GM18858 (cell line): Measurements from ENCODE around the gene P2RX6.

Experiments
- ATAC-seq: cut with Tn5 transposase; IDR thresholded peaks from one replicate; pipeline ENCODE4 v1.9.1; 2021; ENCODE audit not compliant: unreplicated experiment

Gene P2RX6

DNA sequence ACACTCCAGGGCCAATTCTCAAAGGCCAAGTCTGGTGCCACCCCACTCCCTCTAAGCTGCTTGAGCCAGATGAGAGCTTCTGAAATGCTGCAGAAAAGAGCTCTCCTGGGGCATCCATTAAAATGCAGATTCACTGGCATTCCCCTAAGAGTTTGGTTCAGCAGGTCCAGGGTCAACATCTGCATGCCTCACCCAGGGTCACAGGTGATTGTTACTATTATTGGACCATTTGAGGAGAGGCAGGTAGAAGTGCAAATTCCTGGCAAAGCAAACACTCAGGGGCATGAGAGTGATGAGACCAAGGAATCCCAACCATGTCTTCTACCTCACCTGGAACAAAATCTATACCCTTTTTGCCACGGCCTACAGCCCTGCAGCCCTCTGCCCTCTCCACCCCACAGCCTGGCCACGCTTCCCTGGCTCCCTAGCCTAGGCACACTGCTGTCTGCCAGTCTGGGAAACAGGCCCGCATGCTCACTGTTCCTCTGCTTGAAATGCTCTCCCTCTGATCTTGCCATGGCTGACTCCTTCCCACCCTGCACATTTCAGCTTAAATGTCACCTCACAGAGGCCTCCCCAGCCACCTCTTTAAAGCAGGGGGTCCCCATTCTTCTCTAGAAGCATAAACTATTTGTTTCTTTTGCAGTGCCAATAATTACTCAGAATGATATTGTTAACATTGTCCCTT is 4.4 kb upstream of the P2RX6 start:
- no peak for ATAC-seq

DNA sequence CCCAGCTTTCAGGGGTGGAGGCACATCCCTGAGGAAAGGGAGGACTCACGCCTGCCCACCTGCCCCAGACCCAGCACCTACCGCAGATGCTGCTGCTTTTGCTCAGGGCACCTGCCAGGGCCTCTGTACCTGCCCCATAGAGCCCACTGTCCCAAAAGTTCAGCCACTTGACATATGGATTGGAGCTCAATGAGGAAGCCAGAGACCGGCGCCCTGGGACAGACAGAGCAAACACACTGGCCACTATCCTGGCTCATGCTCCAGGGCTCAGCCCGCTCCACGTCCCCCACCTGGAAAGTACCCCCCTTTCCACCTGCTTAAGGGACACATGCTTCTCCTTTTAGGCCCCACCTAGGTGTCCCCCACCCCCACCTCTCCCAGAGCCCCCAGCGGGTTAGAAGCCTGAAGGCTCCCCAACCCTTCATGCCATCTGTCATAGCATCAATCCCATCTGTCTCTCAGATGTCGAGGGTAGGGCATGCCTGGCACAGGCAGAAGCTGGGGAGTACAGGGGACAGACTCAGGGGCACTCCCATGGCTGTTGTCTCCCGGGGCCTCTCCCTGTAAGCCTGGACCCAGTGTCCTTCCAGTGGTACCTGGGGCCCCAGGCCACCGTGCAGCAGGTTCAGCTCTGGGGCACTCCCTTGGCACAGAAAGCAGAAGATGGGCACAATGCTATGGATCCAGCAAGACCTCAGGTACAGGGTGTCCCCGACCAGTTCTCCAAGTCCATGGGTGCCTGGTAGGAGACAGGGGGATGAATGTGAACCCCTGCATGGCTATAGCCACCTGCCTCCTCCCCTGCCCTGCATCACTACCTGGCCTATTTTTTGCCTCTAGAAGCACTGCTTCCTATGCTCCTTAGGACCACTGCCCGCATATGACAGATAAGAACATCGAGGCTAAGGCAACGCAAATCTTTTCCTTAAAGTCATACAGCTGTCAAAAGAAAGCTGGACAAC is 2.2 kb upstream of the P2RX6 start:
- no peak for ATAC-seq

DNA sequence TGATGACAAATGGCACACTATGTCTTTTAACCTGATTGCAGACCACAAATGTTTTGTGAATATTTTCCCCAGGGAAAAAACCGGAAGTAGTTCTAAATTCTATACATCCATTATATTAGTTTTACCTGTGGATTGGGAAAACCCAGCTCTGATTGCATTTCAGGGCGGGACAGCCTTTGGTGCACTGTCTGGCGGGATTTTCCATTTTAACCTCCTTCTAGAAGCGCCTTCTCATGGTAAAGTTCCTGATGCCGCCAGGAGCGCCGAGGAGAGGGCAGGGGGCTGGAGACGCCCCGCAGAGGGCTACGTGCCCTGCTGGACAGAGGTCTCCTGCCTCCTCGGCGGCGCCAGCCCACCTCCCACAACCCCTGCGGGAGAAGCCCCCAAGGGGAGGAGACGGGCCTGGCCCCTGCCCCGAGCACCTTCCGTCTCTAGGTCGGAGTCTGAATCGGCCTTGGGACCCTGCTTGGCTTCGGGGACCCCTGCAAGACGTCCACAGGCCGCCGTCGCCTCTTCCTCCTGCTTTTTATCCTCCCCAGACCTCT is 1.2 kb upstream of the P2RX6 start:
- no peak for ATAC-seq

DNA sequence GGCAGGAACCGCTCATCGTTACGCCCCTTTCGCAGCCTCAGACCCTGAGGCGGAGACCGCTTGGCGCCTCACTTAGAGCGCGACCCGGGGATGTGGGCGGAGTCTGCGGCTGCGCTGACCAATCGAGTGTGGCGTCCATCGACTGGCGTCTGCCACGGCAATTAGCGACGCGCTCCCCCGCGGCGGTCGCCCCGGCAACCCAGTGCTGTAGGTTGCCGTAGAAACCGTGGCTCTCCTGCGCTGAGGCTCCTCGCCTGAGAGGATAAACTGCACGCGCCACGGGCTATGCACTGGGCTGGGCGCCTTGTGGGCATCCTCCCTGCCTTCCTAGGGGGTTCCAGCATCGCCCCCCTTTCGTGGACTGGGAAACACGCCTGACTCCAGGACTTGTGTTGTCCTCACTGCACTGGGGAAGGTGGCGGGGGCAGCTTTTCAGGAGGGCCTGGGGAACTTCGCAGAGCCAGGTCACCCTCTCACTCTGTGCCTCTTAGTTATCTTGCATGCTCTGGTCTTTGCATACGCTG is 701 bp upstream of the P2RX6 start:
- peak; percentile 83 for ATAC-seq

DNA sequence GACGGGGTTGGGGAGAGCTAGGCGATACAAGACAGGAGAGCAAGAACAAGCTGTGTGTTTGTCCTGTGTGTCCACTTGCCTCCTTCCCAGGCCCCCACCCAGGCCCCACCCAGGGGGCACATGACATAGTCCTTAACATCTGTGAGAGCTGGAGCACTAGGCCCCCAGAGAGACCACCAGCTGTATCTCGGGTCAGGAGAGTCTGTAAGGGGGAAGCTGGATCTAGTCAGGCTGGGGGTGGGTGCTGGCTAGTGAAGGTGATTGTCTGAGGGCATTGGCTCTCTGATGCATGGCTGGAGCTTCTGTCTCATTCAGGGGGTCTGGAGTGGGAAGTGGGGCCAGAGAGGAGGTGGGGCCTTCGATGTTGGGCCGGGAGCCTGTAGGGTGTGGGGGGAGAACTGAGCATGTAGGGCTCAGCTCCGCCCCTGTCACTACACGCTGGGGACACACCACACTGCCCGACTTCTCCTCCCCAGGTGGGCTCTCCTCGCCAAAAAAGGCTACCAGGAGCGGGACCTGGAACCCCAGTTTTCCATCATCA is 571 bp downstream of the P2RX6 start:
- ATAC-seq = no peak

DNA sequence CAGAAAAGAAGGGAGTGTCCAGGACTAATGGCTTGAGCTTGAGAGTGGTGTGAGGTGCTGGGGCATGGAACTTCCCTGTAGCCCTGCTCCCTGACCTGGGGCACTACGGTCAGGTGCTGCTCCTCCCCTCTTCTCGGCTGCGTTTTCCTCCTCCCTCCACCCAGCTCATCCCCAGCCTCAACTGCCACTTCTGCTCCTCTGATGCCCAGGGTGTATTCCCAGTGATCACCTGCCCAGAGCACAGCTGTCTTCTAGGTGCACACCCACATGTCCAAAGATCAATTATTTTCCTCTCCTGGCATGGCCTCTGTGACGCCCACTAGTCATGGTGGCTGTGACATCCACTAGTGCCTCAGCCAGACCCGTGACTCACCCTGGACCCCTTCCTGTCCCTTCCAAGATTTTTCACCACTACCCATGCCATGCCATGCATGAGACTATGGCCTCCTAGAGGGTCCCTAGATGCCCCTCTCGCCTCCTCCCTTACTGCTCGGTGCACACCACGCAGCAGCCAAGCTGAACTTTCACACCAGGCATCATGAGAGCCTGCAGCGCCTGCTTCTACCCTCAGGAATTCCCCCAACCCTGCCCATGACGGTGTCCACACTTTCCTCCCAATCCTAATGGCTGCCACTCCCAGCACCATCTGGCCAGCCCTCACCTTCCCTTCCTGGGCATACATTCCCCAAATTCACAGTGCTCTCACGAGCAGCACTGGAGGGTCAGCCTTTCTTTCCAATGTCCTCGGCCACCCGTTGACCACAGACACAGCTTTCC is 1.9 kb downstream of the P2RX6 start:
- ATAC-seq = no peak

DNA sequence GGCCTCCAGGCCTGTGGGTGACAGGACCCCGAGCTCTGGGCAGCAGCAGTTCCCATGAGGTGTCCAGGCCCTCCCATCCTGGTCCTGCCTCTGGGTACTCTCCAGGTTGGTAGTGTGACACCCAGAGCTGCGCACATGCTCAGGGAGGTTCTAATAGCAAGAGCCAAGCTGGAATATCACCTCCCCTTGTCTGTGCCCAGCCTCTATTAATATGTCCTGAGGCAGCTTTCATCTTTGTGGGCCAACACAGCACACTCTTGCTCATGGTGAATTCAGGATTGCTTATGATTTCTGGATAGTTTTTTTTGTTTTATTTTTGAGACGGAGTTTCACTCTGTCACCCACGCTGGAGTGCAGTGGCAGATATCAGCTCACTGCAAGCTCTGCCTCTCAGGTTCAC is 3.3 kb downstream of the P2RX6 start:
- no peak for ATAC-seq

DNA sequence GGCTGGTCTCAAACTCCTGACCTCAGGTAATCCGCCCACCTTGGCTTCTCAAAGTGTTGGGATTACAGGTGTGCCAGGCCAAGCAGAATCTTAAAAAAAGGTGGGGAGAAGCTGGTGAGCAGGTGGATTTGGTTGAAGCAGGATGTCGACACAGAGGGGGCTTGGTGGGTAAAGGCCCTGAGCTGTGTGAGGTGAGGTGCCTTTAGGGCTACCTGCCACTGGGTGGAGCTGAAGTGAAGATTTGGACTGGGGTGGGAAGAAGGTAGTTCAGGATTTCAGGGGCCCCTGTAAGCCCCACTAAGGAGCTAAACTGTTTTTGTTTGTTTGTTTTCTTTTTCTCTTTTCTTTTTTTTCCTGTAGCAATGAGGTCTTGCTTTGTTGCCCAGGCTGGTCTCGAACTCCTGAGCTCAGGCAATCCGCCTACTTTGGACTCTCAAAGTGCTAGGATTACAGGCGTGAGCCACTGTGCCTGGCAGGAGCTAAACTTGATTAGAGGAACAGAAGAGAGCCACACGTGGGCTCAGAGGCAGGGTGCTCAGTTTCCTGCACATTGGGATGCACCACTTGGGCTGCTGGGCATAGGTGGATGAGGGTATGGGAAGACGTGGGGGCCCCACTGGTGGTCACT is 6.0 kb downstream of the P2RX6 start:
- ATAC-seq = no peak

DNA sequence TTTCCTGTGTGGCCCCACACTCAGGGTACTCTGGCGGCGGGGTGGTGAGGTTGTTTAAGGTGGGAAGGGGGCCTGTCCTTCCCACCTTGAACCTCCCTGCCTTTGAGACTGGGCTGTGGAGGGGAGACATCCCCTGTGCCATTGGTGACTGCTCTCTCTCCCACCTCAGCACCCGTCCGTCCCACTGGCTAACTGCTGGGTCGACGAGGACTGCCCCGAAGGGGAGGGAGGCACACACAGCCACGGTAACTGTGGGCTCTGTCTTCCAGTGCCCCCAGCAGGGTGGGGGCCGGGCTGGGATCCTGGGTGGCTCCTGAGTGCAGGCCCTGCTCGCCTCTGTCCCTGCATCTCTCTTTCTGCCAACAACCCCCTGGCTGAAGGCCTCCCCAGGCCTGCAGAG is 7.5 kb downstream of the P2RX6 start:
- no peak for ATAC-seq

DNA sequence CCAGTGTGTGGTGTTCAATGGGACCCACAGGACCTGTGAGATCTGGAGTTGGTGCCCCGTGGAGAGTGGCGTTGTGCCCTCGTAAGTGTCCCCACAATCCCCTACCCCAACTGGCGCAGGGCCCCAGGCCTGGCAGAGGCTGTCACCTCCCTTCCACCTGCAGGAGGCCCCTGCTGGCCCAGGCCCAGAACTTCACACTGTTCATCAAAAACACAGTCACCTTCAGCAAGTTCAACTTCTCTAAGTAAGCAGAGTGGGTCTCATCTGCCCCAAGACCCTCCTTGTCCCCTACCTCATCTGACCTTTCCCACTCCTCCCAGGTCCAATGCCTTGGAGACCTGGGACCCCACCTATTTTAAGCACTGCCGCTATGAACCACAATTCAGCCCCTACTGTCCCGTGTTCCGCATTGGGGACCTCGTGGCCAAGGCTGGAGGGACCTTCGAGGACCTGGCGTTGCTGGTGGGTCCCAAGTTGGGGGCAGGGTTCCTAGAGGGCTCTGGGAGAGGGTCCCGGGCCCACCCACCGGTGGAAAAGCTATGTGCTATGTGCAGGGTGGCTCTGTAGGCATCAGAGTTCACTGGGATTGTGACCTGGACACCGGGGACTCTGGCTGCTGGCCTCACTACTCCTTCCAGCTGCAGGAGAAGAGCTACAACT is 8.1 kb downstream of the P2RX6 start:
- no peak for ATAC-seq

DNA sequence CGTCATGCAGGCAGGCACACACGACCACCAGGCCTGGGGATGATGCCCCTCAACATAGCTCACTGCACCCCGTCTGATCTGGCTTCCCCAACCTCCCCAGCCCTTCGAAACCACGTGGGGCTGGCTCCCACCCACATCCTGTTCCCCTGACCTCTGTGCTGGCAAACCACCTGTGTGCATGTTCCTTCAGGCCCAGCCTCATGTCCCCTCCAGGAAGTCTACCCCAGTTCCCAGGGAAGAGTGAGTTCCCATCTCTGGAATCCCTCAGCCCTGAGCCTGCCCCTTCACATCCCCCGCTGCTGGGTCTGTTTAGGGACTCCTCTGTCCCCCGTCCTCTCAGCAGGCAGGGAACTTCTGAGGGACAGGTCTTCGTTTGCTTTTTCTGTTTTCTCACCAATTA is 10.3 kb downstream of the P2RX6 start:
- ATAC-seq = no peak

DNA sequence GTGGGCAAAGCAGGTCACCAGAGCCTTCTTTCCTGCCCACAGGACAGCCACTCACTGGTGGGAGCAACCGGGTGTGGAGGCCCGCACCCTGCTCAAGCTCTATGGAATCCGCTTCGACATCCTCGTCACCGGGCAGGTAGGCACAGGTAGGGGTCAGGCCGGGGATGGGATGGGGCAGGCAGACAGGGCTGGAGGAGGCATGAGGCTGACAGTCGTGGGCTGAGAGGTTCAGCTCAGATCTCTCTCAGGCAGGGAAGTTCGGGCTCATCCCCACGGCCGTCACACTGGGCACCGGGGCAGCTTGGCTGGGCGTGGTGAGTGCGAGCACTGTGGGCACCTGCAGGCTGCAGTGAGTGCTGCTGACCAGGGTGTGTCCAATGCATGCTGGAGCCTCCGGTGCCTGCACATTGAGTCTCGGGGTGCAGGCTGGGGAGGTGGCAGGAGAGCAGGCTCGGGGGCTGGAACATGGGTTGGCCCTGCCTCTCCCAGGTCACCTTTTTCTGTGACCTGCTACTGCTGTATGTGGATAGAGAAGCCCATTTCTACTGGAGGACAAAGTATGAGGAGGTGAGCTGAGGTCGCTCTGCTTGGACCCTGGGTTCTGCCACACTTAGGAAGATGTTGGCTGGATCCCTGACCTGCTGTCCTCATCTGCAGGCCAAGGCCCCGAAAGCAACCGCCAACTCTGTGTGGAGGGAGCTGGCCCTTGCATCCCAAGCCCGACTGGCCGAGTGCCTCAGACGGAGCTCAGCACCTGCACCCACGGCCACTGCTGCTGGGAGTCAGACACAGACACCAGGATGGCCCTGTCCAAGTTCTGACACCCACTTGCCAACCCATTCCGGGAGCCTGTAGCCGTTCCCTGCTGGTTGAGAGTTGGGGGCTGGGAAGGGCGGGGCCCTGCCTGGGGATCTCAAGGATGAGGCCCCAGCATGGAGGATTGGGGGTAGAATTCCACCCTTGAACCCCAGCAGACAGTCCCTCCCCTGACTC is 11.1 kb downstream of the P2RX6 start:
- no peak for ATAC-seq

DNA sequence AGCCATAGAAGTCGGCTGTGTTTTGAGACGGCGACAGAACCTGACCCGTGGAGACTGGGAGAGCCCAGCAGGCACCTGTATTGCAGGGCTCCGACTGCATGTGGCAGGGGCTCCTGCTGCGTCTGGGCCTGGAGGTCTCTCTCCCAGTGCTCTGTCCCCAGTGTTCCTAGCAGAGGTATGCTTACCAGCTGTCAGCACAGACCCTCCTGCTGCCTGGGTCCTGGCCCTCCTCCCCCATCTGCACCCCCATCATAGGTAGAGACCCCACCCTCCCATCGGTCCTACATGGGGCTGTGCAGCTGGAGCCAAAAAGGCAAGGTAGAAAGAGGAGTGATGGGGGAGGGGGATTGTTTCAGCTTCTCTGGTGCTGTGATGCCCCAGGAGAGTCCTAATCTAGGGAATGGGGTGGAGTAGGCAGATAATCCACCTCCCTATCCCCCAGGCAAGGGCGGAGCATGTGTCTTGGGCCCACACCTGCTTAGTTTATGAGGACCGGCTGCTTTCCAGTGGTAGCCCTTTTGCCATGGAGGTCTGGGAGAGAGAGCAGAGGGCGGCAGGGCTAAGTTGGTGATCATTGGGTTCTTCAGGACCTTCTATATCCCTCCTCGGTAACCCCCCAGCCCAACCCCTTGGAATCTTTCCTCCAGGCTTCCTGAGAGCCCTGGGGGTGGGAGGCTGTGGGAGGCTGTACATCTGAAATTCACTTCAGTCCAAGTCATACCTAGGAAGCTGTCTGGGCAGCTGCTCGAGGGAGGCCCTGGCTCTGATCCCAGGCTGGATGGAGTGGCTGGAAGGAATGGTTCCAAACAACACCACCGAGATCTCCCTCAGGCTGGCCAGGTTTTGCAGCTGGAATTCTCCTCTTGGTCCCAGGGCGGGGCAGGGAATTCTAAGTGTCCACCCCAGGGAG is 12.1 kb downstream of the P2RX6 start:
- no peak for ATAC-seq

DNA sequence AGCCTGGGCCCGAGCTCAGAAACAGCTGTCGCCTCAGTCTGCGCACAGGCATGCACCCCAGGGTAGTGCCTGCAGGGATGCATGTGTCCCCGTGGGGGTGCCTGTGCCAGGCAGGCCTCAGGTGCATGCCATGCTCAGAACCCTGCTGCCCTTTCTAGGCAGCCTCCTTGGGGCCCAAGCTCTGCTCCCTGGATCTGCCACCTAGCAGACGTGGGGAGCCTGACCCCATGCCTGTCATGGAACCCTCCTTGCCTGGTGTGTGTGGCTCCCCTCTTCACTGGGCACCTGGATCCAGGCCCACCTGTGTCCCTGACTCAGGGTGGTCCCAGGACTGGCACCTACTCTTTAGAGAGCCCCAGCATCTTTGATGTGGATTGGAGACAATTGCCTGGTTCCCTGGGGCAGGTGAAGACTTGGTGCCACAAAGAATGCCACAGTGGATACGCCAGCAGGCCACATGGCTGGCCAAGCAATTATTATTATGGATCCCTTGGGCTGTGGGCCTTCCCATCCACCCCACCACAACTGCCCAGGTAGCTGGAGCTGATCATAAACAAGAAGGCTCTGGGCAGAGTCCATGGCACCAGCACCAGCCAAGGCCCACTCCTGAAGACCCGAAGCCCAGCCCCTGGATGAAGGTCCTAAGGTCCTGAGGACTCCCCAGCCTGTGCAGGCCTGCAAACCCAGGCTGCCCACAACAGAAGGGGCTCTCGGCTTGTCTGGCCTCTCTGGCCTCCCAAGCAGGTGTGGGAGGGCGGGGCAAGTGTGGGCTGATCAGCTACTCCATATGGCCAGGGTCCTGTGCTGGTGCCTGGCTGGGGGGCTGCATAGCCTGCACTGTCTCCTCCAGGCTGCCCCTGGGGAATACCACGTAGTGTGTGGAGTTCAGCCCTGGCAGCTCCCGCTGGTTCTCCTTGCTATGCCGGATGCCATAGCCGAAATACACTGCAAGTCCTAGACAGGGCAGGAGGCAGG is 13.6 kb downstream of the P2RX6 start:
- no peak for ATAC-seq

DNA sequence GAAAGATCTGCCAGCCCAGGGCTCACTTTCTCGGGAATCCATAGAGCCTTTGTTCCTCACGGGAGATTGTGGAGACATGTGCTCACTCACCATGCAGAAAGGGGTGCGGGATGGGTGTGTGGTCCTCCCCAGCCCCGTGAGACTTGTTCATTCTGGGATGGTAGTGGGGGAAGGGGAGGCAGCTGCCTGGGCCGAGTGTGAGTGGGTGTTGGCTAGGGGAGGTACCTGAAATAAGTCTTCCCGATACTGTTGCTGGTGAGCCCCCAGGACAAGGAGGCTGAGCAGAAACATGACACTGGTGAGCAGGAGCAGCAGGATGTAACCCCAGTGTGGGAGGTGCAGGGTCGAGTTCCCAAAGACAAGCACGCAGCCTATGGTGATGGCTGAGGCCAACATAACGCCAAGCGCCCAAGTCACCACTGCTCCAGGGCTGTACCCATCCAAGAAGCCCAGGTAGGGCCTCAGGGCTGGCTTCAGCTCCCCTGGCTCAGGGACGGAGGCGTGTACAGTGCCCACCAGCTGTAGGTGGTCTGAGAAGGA is 14.6 kb downstream of the P2RX6 start:
- no peak for ATAC-seq

DNA sequence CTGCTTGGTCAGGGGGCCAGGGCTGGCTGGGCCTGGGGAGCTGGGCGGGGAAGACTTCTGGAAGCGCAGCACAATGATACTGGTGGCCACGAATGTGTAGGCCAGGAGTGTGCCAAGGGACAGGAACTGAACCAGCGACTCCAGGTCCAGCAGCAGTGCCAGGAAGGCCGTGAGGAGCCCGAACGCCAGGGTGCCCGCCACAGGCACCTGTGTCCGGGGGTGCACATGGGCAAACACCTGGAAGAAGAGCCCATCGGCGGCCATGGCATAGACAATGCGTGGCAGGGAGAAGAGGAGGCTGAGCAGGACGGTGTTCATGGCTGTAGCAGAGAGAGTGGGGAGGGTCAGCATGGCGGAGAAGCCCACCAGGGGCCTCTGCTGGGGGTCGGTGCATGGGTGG is 15.1 kb downstream of the P2RX6 start:
- ATAC-seq = no peak
